Left lung (tissue), 10 donors: Measurements from ENCODE around the gene ST8SIA1. TPM values are rescaled to one million over a fixed set of nuclear protein-coding genes. Genes with fewer than 3 reads are reported as not detected.

Experiments used
- ATAC-seq: fragments of 200-7000 bp; cut with Tn5 transposase; one replicate; pipeline ENCODE4 v1.9.1; 2020; ENCODE audit warnings: moderate library complexity
- DNase-seq, 4 donors: peaks; one replicate each; pipeline ENCODE4 v3.0.0-alpha.2; 2013 to 2020
- H3K27ac ChIP-seq, 2 donors: fragments of 200-600 bp; sonication (generic) in 1 of 2; one replicate each; pipeline versions ENCODE4 v1.5.0 to v1.8.0; 2020 to 2021
- H3K27me3 ChIP-seq, 2 donors: fragments of 200-600 bp; sonication (generic) in 1 of 2; one replicate each; pipeline versions ENCODE4 v1.5.0 to v1.8.0; 2020 to 2021
- H3K36me3 ChIP-seq, 2 donors: fragments of 200-600 bp; sonication (generic) in 1 of 2; one replicate each; pipeline versions ENCODE4 v1.5.0 to v1.8.0; 2020 to 2021
- H3K4me1 ChIP-seq, 2 donors: fragments of 200-600 bp; one replicate each; pipeline ENCODE4 v1.8.0; 2021
- H3K4me3 ChIP-seq, 2 donors: fragments of 200-600 bp; sonication (generic) in 1 of 2; one replicate each; pipeline versions ENCODE4 v1.5.0 to v1.8.0; 2020 to 2021; ENCODE audit warnings: mild to moderate bottlenecking in 1 of 2
- H3K9me3 ChIP-seq, 2 donors: fragments of 200-600 bp; sonication (generic) in 1 of 2; one replicate each; pipeline versions ENCODE4 v1.5.0 to v1.8.0; 2020 to 2021
- CTCF ChIP-seq, 2 donors: fragments of 200-600 bp; sonication (generic) in 1 of 2; IDR thresholded peaks; one replicate each; pipeline versions ENCODE4 v1.5.0 to v1.8.0; 2021; ENCODE audit warnings: antibody characterized with exemption in 2 of 2
- intact Hi-C, 2 donors: fragments of 100-400 bp; cut with DNase I; formaldehyde crosslinking; loops; one replicate each; pipeline versions ENCODE4 v1.11.2 to v1.14.2; 2022
- polyA plus RNA-seq, 6 donors: library from polyadenylated mRNA; unstranded; fragments of 120-200 nt; gene quantifications; one replicate each; pipeline ENCODE4 v1.2.1, GENCODE V29; 2013; ENCODE audit not compliant: insufficient read length in 6 of 6
- total RNA-seq, 2 donors: library from RNA; stranded (reverse); fragmentation: NEBNext Ultra II Directional; extraction: Animal tissue kit (Norgen Biotek cat#: 25700); gene quantifications; one replicate each; pipeline ENCODE4 v1.2.1, GENCODE V29; 2021
- donor health status: DM: no; HTN: yes; CAD: no.
- donor health status: DM: no; HTN: no; CAD: no.

Gene ST8SIA1
- total and polyA plus RNA-seq, 8 donors: 2.4 to 15.8 (median 10.0) TPM

GRCh38 chr12:22348208-22348607 is 13.7 kb upstream of the ST8SIA1 start:
- no peak for ATAC-seq
- H3K4me3 ChIP-seq: no peak overlapping the region
- no peaks in the 10 kb centered on the region for H3K36me3 ChIP-seq
- H3K27ac ChIP-seq: no peak overlapping the region
- intact Hi-C loops: no loop called here
- no peak for TF ChIP-seq CTCF (IDR thresholded peaks at IDR 0.05)
- no peaks in the 10 kb centered on the region for H3K9me3 ChIP-seq
- H3K4me1 ChIP-seq: no peaks in the 10 kb centered on the region
- DNase-seq: no peak
- H3K27me3 ChIP-seq: no peaks in the 10 kb centered on the region

- Histone ChIP-seq H3K9me3 (peaks cover 0 to 10% of the 10 kb centered on the region in 2 donors), H3K27ac (no peak overlapping the region), H3K36me3 (no peaks in the 10 kb centered on the region), H3K4me3 (no peak overlapping the region), H3K27me3 (peaks cover 0 to 16% of the 10 kb centered on the region in 2 donors), H3K4me1 (peaks cover 0 to 6% of the 10 kb centered on the region in 2 donors)
- DNase-seq (peak in 1 of 4 donors; percentile 75), ATAC-seq (peak; percentile 28)
- intact Hi-C loops: no loop called here
- TF ChIP-seq CTCF (IDR thresholded peaks at IDR 0.05): no peak
Measured at GRCh38 chr12:22340143-22340542, 5.6 kb upstream of the ST8SIA1 start.

- no peak for TF ChIP-seq CTCF (IDR thresholded peaks at IDR 0.05)
- H3K27me3 ChIP-seq: peaks cover 0 to 20% of the 10 kb centered on the region in 2 donors
- intact Hi-C loops: loop anchor here in 1 of 2 donors (5.0 kb wide), 1 partner anchor 237 kb away; no protein-coding TSS in a partner anchor
- DNase-seq: no peak
- no peaks in the 10 kb centered on the region for H3K36me3 ChIP-seq
- peaks cover 0 to 10% of the 10 kb centered on the region in 2 donors for H3K9me3 ChIP-seq
- H3K4me3 ChIP-seq: no peak overlapping the region
- H3K4me1 ChIP-seq: peaks cover 0 to 6% of the 10 kb centered on the region in 2 donors
- H3K27ac ChIP-seq: no peak overlapping the region
- no peak for ATAC-seq
Measured at GRCh38 chr12:22339691-22340090, 5.2 kb upstream of the ST8SIA1 start.

- DNase-seq (no peak), ATAC-seq (peak; percentile 3)
- intact Hi-C loops: loop anchor here in 1 of 2 donors (5.0 kb wide), 1 partner anchor 233 kb away; no protein-coding TSS in a partner anchor
- TF ChIP-seq CTCF (IDR thresholded peaks at IDR 0.05): no peak
- peak overlapping the region in 1 of 2 donors; percentile 47 for H3K4me3 ChIP-seq
- H3K27me3 ChIP-seq: peaks cover 14 to 43% of the 10 kb centered on the region in 2 donors
- no peaks in the 10 kb centered on the region for H3K36me3 ChIP-seq
- H3K9me3 ChIP-seq: no peaks in the 10 kb centered on the region
- peak overlapping the region in 1 of 2 donors; percentile 58 for H3K27ac ChIP-seq
- H3K4me1 ChIP-seq: peaks cover 0 to 17% of the 10 kb centered on the region in 2 donors
Measured at GRCh38 chr12:22335794-22336166, 1.3 kb upstream of the ST8SIA1 start.

GRCh38 chr12:22333713-22334409 is 646 bp downstream of the ST8SIA1 start:
- H3K27ac ChIP-seq: no peak overlapping the region
- intact Hi-C loops: no loop called here
- H3K4me1 ChIP-seq: peaks cover 0 to 11% of the 10 kb centered on the region in 2 donors
- no peaks in the 10 kb centered on the region for H3K36me3 ChIP-seq
- H3K27me3 ChIP-seq: peaks cover 14 to 43% of the 10 kb centered on the region in 2 donors
- no peaks in the 10 kb centered on the region for H3K9me3 ChIP-seq
- H3K4me3 ChIP-seq: peak overlapping the region; percentile 39 to 47
- DNase-seq (peak in 2 of 4 donors; percentile 35 to 68), ATAC-seq (peak; percentile 28)
- TF ChIP-seq CTCF (IDR thresholded peaks at IDR 0.05): no peak
